Naive thymus-derived CD4-positive, alpha-beta T cell (primary cell): ENCODE results near the gene ZAP70. TPM values are rescaled to one million over a fixed set of nuclear protein-coding genes. Genes with fewer than 3 reads are reported as not detected.

ENCODE experiments used
- ATAC-seq: fragments of 150-1000 bp; cut with Tn5 transposase; 2 replicates; pipeline ENCODE4 v1.10.0; 2021; ENCODE audit warnings: mild to moderate bottlenecking, moderate library complexity
- CTCF ChIA-PET: fragments of 350-600 bp; sonication (Branson Sonifier 250); formaldehyde crosslinking; loops from one replicate; lab custom pipeline; 2021; ENCODE audit warnings: antibody characterized with exemption; lab: Charles Lee
- POLR2A ChIA-PET: fragments of 350-600 bp; sonication (Branson Sonifier 250); formaldehyde crosslinking; loops from one replicate; lab custom pipeline; 2021; ENCODE audit warnings: antibody characterized with exemption, inconsistent platforms; lab: Charles Lee
- DNase-seq, 9 donors: peaks; one replicate each; pipeline versions ENCODE4 v3.0.0 to v3.0.0-alpha.2; 2020 to 2022; ENCODE audit warnings: mixed read lengths in 1 of 9
- H3K27ac ChIP-seq: one replicate; pipeline ENCODE4 v1.7.0; 2013; ENCODE audit warnings: mild to moderate bottlenecking, low read depth, low read length, moderate library complexity
- H3K27me3 ChIP-seq, 2 donors: one replicate each; pipeline ENCODE4 v1.7.0; 2013; ENCODE audit warnings: low read length in 2 of 2, mild to moderate bottlenecking in 2 of 2, moderate library complexity in 2 of 2; ENCODE audit not compliant: control insufficient read depth in 2 of 2, insufficient read depth in 2 of 2
- H3K36me3 ChIP-seq, 3 experiments: 1 replicate in 2 of 3; 2 replicates in 1 of 3; pipeline ENCODE4 v1.7.0; 2013; ENCODE audit warnings: low read length in 3 of 3, mild to moderate bottlenecking in 3 of 3, moderate library complexity in 1 of 3; ENCODE audit not compliant: insufficient read depth in 3 of 3, control insufficient read depth in 2 of 3
- H3K4me1 ChIP-seq, 2 donors: one replicate each; pipeline ENCODE4 v1.7.0; 2013; ENCODE audit warnings: low read length in 2 of 2, mild to moderate bottlenecking in 2 of 2, moderate library complexity in 1 of 2; ENCODE audit not compliant: control insufficient read depth in 2 of 2, insufficient read depth in 2 of 2
- H3K4me3 ChIP-seq: 2 replicates; pipeline ENCODE4 v1.7.0; 2013; ENCODE audit warnings: mild to moderate bottlenecking, low read length
- H3K9me3 ChIP-seq, 3 experiments: 1 replicate in 2 of 3; 2 replicates in 1 of 3; pipeline ENCODE4 v1.7.0; 2013; ENCODE audit warnings: low read length in 3 of 3; ENCODE audit not compliant: control insufficient read depth in 2 of 3
- H3K27ac Mint-ChIP-seq, 9 donors: one replicate each; pipeline ENCODE4 v1.8.0; 2020 to 2022; ENCODE audit warnings: mixed read lengths in 9 of 9, mild to moderate bottlenecking in 8 of 9, moderate library complexity in 5 of 9, inconsistent platforms in 2 of 9
- H3K27me3 Mint-ChIP-seq, 5 donors: one replicate each; pipeline ENCODE4 v1.8.0; 2021 to 2022; ENCODE audit warnings: mixed read lengths in 5 of 5, mild to moderate bottlenecking in 1 of 5
- H3K36me3 Mint-ChIP-seq, 5 donors: one replicate each; pipeline ENCODE4 v1.8.0; 2020 to 2022; ENCODE audit warnings: mixed read lengths in 5 of 5, mild to moderate bottlenecking in 3 of 5, inconsistent platforms in 1 of 5
- H3K4me1 Mint-ChIP-seq, 7 donors: one replicate each; pipeline ENCODE4 v1.8.0; 2020 to 2022; ENCODE audit warnings: mixed read lengths in 7 of 7, mild to moderate bottlenecking in 3 of 7, inconsistent platforms in 1 of 7
- H3K4me3 Mint-ChIP-seq, 10 donors: one replicate each; pipeline ENCODE4 v1.8.0; 2020 to 2022; ENCODE audit warnings: mild to moderate bottlenecking in 10 of 10, mixed read lengths in 10 of 10, moderate library complexity in 6 of 10, inconsistent platforms in 2 of 10
- H3K9me3 Mint-ChIP-seq, 11 donors: one replicate each; pipeline ENCODE4 v1.8.0; 2020 to 2022; ENCODE audit warnings: mixed read lengths in 11 of 11, mild to moderate bottlenecking in 4 of 11, inconsistent platforms in 1 of 11, moderate library complexity in 1 of 11
- intact Hi-C, 2 donors: fragments of 100-400 bp; cut with micrococcal nuclease; formaldehyde crosslinking; loops; one replicate each; pipeline ENCODE4 v1.15.1; 2023
- polyA plus RNA-seq, 2 donors: library from polyadenylated mRNA; unstranded; fragments of 300-500 nt; fragmentation: Illumina TruSeq; gene quantifications; one replicate each; pipeline ENCODE4 v1.2.3, GENCODE V29; 2021
- total RNA-seq, 6 experiments: library from RNA in 5 of 6; stranded (reverse) in 5 of 6; gene quantifications; 1 replicate in 5 of 6; 2 replicates in 1 of 6; pipeline ENCODE4 v1.2.3 and lab custom pipeline; 2021 to 2026

ZAP70 gene
- total and polyA plus RNA-seq, 7 experiments from 2014 or later: 105 to 432 (median 358) TPM

- Mint-ChIP-seq H3K27ac (peak overlapping the region in 8 of 9 donors; percentile 34 to 85 (median 63)), H3K4me3 (peak overlapping the region in 1 of 10 donors; percentile 51), H3K36me3 (peaks cover 15 to 69% (median 56%) of the 10 kb centered on the region in 5 donors), H3K27me3 (no peaks in the 10 kb centered on the region), H3K9me3 (peaks cover 0 to 8% (median 0%) of the 10 kb centered on the region in 11 donors), H3K4me1 (peaks cover 23 to 54% (median 32%) of the 10 kb centered on the region in 7 donors)
- Histone ChIP-seq H3K27ac (peak overlapping the region; percentile 10), H3K9me3 (peaks cover 0 to 5% (median 0%) of the 10 kb centered on the region in 3 experiments), H3K4me3 (no peak overlapping the region), H3K4me1 (peaks cover 8 to 25% of the 10 kb centered on the region in 2 donors), H3K27me3 (no peaks in the 10 kb centered on the region), H3K36me3 (peaks cover 31 to 97% (median 33%) of the 10 kb centered on the region in 3 experiments)
- DNase-seq: peak in 1 of 9 donors; percentile 3
- ATAC-seq: no peak
- CTCF ChIA-PET: no interaction called here
- intact Hi-C loops: no loop called here
- POLR2A ChIA-PET: interaction anchor here (1.1 to 1.6 kb wide), 2 partner anchors 9 to 21 kb away, joined by 3 to 7 read pairs; no protein-coding TSS in a partner anchor
These were observed 18.1 kb downstream of the ZAP70 start for GRCh38 chr2:97731274-97732020.

- intact Hi-C loops: no loop called here
- ChIA-PET CTCF (no interaction called here), POLR2A (interaction anchor here (1.1 kb wide), 1 partner anchor 22 kb away, joined by 3 read pairs; no protein-coding TSS in a partner anchor)
- peaks cover 0 to 5% (median 0%) of the 10 kb centered on the region in 3 experiments for H3K9me3 ChIP-seq
- no peak overlapping the region for H3K27ac ChIP-seq
- Mint-ChIP-seq H3K27ac (peak overlapping the region in 2 of 9 donors; percentile 43 to 56), H3K36me3 (peaks cover 10 to 65% (median 47%) of the 10 kb centered on the region in 5 donors), H3K27me3 (no peaks in the 10 kb centered on the region), H3K4me3 (no peak overlapping the region), H3K9me3 (peaks cover 0 to 5% (median 0%) of the 10 kb centered on the region in 11 donors), H3K4me1 (peaks cover 16 to 42% (median 23%) of the 10 kb centered on the region in 7 donors)
- peaks cover 22 to 97% (median 28%) of the 10 kb centered on the region in 3 experiments for H3K36me3 ChIP-seq
- H3K27me3 ChIP-seq: no peaks in the 10 kb centered on the region
- DNase-seq: peak in 1 of 9 donors; percentile 6
- no peak for ATAC-seq
- H3K4me1 ChIP-seq: peaks cover 5 to 14% of the 10 kb centered on the region in 2 donors
- H3K4me3 ChIP-seq: no peak overlapping the region
These were observed 19.3 kb downstream of the ZAP70 start for GRCh38 chr2:97732436-97733340.

- ChIA-PET POLR2A (no interaction called here), CTCF (no interaction called here)
- DNase-seq (peak in 1 of 9 donors; percentile 3), ATAC-seq (no peak)
- Histone ChIP-seq H3K27ac (no peak overlapping the region), H3K36me3 (peaks cover 29 to 97% (median 32%) of the 10 kb centered on the region in 3 experiments), H3K4me1 (peaks cover 0 to 12% of the 10 kb centered on the region in 2 donors), H3K9me3 (peaks cover 0 to 5% (median 0%) of the 10 kb centered on the region in 3 experiments), H3K4me3 (no peak overlapping the region), H3K27me3 (no peaks in the 10 kb centered on the region)
- Mint-ChIP-seq H3K9me3 (peaks cover 0 to 5% (median 0%) of the 10 kb centered on the region in 11 donors), H3K36me3 (peaks cover 10 to 63% (median 45%) of the 10 kb centered on the region in 5 donors), H3K27ac (peak overlapping the region in 3 of 9 donors; percentile 38 to 75 (median 62)), H3K27me3 (no peaks in the 10 kb centered on the region), H3K4me3 (no peak overlapping the region), H3K4me1 (peaks cover 13 to 39% (median 19%) of the 10 kb centered on the region in 7 donors)
- intact Hi-C loops: no loop called here
These were observed 20.1 kb downstream of the ZAP70 start for GRCh38 chr2:97733341-97734035.

- Mint-ChIP-seq H3K36me3 (peaks cover 10 to 61% (median 41%) of the 10 kb centered on the region in 5 donors), H3K27me3 (no peaks in the 10 kb centered on the region), H3K4me3 (no peak overlapping the region), H3K9me3 (peaks cover 0 to 5% (median 0%) of the 10 kb centered on the region in 11 donors), H3K4me1 (peaks cover 15 to 37% (median 18%) of the 10 kb centered on the region in 7 donors), H3K27ac (peak overlapping the region in 2 of 9 donors; percentile 38 to 62)
- Histone ChIP-seq H3K9me3 (peaks cover 0 to 5% (median 0%) of the 10 kb centered on the region in 3 experiments), H3K36me3 (peaks cover 28 to 97% (median 34%) of the 10 kb centered on the region in 3 experiments), H3K4me3 (no peak overlapping the region), H3K27ac (no peak overlapping the region), H3K27me3 (no peaks in the 10 kb centered on the region), H3K4me1 (peaks cover 0 to 12% of the 10 kb centered on the region in 2 donors)
- DNase-seq (no peak), ATAC-seq (no peak)
- intact Hi-C loops: no loop called here
- ChIA-PET CTCF (no interaction called here), POLR2A (no interaction called here)
These were observed 21.0 kb downstream of the ZAP70 start for GRCh38 chr2:97734061-97735051.

GRCh38 chr2:97735161-97735561 is 21.8 kb downstream of the ZAP70 start:
- no peak overlapping the region for H3K4me3 Mint-ChIP-seq
- DNase-seq (no peak), ATAC-seq (no peak)
- Histone ChIP-seq H3K9me3 (peaks cover 0 to 3% (median 0%) of the 10 kb centered on the region in 3 experiments), H3K27ac (no peak overlapping the region), H3K27me3 (no peaks in the 10 kb centered on the region), H3K4me3 (no peak overlapping the region), H3K36me3 (peaks cover 28 to 97% (median 29%) of the 10 kb centered on the region in 3 experiments), H3K4me1 (peaks cover 0 to 13% of the 10 kb centered on the region in 2 donors)
- H3K9me3 Mint-ChIP-seq: peaks cover 0 to 3% (median 0%) of the 10 kb centered on the region in 11 donors
- peaks cover 15 to 36% (median 18%) of the 10 kb centered on the region in 7 donors for H3K4me1 Mint-ChIP-seq
- ChIA-PET POLR2A (interaction anchor here (1.6 kb wide), 1 partner anchor 17 kb away, joined by 4 read pairs; no protein-coding TSS in a partner anchor), CTCF (no interaction called here)
- intact Hi-C loops: no loop called here
- peaks cover 9 to 53% (median 33%) of the 10 kb centered on the region in 5 donors for H3K36me3 Mint-ChIP-seq
- no peak overlapping the region for H3K27ac Mint-ChIP-seq
- H3K27me3 Mint-ChIP-seq: no peaks in the 10 kb centered on the region
